Stimulated activated naive CD4-positive, alpha-beta T cell treated with Interleukin-2 at 50 U/mL for 16 hours (primary cell): Measurements from ENCODE around the gene ITIH4.

Source experiments
- DNase-seq: peaks from one replicate; lab custom pipeline; 2025; lab: John Stamatoyannopoulos, UW

The ITIH4 gene

DNA sequence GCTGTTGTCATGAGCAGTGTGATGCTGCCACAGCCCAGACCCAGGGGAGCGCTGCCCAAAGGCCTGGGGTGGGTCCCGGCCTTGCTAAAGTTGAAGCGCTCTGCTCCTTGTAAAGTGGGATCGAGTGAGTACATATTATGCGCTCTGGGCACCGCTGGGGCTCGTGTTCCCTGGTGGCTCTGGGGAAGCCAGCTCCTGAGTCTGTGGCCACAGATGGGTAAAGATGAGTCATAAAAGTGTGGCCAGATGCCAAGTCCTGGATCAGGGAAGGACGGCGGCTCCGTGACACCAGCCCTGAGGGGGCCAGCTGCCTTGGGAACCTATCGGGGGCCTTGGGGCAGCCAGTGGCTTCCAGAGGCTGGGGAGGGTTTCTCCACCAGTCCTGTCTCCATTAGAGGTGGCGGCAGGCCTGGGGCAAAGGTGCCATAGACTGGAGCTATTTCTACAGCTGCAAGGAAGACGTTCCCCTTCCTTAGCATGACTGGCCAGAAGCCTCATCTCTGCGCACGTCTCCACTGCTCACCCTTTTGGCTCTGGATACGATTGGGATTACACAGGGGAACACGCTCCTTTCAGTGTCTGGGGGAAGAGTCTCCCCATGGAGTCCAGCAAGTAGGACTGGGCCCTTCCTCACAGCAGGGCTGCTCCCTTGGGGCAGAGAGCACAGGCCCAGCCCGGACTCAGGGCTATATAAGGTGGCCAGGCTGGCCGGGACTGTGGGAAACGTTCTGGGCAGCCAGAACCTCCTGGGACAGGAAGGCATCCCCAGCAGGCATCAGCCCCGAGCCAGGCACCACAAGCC, 1.2 kb upstream of the ITIH4 start:
- no peak for DNase-seq

DNA sequence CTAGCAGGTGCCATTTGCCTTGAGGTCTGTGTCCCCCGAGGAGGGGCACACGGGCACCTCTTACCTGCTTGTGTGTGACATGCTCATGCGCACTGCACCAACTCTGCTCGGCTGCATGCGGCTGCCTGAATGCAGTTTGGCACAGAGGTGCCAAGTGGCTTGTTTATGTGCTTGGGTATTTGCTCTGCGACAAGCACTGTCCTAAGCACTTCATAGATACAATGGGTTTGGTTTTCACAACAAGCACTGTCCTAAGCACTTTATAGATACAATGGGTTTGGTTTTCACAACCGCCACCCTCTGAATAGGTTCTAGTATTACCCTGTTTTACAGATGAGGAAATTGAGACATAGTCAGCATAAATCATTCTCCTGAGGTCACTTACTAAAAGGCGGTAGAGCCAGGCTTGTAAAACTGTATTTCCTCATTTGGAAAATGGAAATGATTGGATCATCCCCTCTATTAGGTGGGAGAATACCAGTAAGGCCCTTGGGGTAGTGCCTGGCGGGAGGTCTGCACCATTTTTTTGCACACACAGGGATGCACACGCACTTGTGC, 487 bp downstream of the ITIH4 start:
- no peak for DNase-seq

DNA sequence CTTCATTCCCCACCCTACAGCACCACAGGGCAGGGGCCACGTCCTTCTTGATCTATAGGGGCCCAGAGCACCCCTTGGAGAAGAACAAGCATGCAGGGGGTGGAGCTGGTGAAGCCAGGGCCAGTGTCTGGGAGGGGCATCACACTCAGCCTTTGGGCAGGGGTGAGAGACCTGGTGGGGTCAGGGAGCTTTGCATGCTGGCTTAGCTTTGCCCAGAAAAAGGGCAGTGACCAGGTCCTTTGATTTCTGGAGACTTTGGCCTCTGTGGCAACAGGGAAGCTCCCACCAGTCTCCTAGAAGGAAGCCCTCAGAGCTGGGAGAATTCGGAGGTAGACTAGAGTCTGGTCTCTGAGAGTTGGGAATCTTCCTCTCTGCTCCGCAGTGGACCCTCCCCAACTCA, 990 bp downstream of the ITIH4 start:
- no peak for DNase-seq

DNA sequence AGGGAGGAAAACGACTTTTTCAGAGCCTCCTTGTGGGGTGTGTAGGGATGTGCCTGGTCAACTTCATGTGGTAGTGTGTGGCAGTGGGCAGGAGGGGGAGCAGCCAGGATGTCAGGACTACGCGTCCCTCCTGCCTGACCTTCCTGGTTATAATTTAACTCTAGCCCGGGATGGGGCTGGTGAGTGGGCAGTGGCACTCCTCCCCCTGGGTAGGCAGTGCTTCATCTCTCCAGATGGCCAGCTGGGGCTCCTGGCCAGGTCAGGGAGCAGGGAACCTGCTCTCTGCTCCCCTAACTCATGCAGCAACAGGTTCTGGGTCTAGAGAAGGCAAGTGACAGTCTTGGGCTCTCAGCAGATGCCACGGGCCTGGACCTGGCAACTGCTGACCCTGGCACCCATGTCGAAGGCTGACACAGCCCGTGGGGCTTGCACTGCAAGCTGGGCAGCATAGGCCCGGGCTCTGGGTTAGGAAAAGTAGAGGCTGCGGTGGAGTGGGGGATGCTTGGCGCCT, 2.6 kb downstream of the ITIH4 start:
- DNase-seq = no peak

DNA sequence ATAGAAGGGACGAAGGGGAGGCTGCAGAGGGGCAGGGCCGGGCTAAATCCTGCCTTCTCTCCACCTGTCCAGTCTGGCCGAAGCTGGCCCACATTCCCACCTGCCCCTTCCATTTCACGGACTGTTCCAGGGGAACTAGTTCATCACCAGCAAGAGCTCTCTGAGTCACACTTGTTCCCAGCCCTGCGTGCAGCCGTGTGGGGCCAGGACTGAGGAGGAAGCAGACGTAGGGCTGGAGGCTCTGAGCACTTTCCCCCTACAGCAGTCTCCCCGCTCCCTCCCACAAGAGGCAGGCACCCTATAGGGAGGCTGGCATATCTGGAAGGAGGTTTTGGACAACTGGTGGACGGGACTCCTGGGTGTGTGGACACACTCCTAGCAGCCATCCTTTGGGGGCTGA, 3.0 kb downstream of the ITIH4 start:
- no peak for DNase-seq

DNA sequence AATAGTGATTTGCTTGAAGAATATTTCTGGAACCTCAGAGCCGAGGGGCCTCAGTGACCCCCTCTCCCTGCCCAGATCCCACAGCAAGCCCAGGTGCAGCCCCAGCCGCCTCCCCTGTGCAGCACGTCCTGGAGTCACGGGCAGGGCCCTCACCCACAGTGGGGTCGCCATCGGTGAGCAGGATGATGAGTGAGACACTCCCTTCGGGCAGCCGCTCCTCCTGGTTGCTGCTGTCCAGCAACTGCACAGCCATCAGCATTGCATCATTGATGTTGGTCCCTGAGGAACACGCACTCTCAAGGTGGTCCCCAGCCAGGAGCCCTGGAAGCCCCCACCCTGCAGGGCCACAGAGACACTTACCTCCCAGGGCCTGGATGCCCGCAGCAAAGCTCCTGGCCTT, 6.4 kb downstream of the ITIH4 start:
- no peak for DNase-seq

DNA sequence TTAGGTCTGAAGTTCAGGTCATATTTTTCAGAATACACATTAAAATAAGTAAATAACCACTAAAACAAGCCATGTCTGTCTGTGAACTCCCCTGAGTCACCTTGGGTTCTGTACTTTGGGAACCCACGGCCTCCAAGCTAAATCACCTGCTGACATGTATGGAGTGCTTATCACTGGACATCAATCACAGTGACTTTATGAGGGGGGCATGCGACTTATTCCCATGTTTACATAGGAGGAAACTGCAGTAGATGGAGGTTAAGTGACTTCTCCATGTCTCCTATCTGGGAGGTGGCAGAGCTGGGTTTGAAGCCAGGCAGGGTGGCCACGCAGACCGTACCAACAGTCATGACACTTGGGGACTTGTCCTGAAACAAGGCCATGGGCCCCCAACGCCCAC, 8.1 kb downstream of the ITIH4 start:
- no peak for DNase-seq

DNA sequence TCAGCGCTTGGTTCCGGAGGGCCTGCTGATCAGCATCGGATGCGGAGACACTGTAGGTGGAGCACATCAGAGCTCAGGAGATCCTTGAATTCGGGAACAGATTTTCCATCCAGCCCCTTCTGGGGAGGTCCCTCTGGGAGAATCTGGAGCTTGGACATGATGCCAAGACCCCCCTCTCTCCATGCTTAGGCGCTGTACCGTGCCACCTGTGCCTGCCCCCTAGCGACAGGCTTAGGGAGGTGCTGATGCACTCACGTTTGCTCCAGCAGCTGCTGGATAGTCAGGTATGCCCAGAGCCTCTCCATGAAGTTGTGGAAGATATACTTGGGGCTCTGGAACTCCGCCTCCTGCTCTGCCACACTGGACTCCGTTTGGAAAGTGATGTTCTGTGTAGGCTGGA, 9.7 kb downstream of the ITIH4 start:
- DNase-seq = no peak

DNA sequence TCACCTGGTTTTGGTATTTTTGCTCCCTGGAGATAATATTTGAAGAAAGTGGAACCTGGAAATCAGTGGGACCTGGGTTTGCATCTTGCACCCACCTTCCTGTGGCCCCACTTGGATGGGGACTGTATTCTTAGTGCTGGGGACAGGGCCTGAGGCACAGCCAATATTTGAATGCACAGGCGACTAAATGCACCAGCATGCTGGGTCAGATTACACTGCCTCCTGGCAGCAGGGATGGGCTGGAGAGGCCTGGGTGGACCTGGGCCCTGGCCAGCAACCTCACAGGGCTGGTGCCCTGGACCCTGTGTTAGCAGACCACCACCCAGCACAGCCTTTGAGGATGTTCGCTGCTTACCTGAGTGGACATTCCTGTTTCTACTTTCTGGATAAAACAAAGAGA, 10.5 kb downstream of the ITIH4 start:
- no peak for DNase-seq

DNA sequence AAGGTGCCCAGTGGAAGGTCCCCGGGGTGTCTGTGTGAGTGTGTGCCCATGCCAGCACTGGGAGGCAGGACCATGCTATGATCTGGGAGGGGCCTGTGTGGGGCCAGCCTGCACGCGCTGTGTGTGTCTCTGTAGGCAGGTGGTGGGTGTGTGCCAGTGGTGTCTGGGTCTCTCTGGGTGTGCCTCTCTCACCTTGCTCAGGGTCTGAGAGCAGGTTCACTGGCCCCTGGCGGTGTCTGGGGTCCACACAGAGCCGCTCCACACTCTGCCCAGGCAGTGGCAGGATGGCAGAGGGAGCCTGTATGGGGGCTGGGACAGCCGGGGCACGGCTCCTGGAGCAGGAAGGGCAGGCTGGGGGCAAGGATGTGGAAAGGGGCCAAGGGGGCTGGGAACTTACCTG, 12.6 kb downstream of the ITIH4 start:
- no peak for DNase-seq

DNA sequence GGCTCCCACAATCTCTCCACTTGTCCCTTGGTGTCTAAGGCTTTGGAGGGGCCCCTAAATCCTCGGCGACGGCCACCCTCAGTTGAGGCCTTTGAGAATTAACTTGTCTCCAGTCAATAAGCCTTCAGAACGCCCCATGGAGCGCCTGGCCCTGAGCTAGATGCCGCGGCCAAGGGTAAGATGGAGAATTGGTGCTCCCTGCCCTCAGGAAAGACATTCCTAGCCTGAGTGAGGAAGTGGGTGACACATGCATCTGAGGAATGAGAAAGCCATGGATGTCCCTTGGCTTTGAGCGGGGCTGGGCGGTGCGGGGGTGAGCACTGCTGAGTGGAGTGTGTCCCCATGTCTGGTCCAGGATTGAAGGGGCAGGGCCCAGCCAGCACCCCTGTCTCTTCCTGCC, 13.3 kb downstream of the ITIH4 start:
- no peak for DNase-seq

DNA sequence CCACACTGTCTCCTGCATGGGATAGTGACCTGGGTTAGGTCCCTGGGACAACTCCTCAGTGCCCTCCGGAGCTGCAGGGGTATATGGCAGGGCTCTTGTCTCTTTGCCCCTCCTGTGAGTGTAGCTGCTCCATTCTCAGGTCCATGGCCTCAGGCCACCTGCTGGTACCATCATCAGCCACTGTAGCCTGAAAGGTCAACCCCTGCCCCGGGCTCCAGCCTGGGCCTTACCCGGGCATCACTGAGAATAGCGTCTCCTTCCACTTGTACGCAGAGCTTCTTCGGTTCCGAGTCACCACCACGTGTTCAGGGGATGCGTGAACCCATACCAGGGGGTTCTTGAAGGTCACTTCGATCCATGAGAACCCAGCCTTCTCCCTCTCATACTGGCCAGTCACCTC, 13.8 kb downstream of the ITIH4 start:
- no peak for DNase-seq

DNA sequence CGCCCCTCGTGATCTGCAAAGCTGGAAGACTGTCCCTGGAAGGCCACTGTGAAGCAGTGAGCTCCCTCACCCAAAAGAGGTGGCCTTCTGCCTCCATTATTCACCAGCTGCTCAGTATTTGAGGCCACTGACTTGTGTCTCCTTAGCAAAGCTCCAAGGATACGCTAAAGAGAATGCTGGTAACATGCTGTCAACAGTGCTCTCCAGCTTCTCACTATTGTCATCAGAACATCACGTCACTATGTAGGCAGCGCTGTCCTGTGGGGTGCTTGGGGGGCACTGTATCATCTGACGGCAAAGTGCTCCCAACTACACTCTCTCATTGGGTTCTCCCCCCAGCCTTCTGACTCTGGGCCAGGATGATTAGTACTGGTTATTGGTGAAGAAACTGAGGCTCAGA, 14.3 kb downstream of the ITIH4 start:
- DNase-seq = no peak

DNA sequence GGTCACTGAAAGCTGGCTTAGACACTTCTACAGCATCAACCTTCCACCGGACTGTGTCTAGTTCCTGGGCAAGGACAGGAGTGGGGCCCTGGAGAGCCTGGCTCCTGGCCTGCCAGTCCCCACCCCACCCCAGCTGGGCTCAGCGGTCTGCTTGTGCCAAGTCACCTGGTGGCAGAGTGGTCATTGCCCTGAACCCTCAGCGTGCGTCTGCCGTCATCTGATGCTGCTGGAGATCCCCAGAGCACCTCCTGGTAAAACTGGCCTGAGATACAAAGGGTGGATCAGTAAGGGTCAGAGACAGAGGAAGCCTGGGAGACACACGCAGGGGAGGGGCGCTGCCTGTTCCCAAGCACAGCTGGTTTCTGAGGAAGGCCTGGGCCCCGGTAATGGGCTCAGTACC, 16.7 kb downstream of the ITIH4 start:
- DNase-seq = no peak

DNA sequence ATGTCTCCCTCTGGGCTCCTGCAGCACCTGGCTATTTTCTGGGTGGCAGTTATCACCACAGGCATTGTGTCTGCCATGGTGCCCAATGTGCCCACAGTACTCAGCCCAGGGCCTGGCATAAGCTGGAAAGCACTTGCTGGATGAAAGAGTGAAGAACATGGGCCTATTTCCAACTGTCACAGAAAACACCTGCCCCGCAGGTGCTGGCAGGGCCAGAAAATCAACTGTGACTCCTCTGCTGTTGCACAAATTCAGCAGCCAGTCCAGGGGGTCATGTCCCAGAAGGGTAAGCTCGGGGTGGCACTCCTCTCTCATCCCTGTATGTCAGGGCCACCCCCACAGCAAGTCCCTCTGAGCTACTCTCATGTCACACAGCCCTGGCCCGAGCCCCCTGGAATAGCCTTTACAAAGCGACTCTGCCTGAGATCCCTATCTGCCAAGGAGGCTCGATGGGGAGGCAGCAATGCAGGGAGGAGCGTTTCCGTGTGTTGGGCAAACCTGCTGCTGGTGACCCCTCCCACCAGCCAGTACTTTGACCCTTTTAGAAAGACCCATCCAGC, 18.9 kb downstream of the ITIH4 start:
- no peak for DNase-seq

DNA sequence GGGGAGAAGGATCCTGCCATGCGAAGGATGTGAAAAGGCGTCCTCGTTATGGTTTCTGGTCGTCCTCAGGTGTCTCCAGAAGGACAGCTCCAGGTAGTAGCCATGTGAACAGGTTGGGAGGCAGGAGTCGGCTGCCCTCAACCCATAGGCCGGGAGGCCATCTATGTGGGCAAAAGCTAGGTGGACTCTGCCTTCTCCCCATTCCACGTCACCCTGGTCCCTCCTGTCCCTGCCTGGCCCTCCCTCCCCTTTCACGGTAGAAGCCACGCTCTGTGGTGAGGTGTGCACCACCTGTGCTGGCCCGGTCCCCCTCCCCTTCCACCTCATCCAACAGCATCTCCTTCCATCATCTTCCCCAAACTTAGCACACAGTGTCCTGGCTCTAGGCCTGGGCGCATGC, 19.5 kb downstream of the ITIH4 start:
- DNase-seq = no peak

DNA sequence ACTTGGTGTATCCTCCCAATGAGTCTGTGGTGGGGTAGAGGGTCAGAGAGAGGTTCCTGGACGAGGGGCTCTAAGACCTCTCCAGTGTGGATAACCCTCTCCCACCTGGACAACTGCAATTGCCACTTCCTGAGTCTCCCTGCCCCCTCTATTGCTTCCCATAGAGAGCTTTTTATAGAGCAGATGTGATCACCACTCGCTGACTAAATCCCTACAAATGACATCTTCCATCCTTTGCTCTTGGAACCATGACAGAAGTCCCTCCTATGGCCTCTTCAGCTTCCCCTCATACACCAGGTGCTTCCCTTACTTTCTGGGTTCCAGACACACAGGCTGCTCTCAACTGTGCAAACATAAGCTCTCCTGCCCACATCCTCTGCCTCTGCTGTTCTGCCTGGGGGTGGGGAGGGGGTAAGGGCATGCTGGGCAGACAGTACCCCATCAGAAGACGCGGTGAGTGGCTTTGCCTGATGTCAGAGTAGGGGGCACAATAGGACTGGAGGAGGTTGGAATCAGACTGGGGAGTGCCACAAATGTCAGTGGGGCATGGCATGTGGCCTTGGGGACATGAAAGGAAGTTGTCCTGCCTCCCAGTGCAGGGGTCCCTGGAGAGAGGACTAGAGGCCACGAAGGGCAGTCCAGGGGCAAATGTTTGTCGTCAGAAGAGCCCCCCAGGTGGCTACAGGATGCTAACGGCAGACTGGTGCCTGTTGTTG, 20.7 kb downstream of the ITIH4 start:
- no peak for DNase-seq

DNA sequence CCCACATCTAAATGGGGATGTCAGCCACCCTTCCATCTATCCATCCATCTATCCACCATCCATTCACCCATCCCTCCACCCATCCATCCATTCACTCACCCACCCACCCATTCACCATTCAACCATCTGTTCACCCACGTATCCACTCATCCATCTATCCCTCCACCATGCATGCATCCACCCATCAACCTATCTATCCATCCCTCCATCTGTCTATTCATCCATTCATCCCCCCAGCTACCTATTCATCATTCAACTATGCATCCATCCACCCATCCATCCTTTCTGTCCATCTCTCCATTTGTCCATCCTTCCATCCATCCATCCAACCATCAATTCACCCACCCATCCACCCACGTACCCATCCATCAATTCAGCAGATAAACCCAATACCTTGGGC, 21.3 kb downstream of the ITIH4 start:
- DNase-seq = no peak

DNA sequence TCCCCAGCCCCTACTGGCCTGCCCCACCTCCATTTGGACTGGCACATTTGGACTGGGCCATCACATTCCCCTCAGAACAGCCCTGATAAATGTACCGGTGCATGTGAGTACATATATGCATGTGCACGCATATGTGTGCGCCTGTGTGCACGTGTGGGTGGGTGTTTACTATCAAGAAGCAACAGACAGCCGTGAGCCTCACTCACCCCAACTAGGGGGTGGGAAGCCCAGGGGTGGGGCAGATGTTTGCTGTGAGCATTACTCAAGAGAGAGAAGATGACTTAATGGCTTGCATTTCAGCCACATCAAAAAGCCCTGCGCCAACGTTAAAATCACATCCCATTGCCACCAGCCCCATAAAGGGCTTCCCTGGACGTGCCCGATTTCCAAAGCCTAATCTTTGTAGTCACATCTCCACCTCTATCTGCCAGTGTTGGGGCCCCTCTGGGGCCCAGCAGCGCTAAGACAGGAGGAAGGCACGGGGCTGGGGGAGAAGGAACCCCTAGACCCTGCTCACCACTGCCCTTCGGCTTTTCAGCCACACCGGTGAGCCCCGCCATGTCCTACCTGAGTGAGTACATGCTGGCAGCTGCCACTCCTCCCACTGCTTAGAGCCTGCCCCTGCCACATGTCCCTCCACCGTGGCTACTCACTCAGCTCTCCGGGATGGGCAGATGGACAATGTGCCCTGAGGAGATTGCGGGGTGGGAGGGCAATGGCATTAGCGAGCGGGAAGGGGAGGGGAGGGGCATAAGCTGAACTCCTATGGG, 25.0 kb downstream of the ITIH4 start:
- no peak for DNase-seq

DNA sequence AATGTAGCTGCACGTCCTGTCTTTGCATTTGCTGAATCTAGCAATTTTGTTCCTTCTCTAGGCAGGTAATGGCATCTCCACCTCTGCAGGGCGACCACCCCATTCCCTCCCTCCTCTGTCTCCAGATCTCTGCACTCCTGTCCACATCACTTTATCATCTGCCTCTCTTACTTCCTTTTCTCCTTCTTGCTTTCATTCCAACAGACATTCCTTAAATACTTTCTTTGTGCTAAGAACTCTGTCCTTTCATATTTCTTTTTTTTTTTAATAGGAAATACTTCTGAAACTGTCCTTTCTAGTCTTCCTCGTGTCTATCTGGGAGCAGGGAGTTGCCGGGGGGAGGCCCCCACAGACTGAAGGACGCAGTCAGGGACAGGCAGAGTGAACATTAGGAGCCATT, 28.6 kb downstream of the ITIH4 start:
- no peak for DNase-seq

DNA sequence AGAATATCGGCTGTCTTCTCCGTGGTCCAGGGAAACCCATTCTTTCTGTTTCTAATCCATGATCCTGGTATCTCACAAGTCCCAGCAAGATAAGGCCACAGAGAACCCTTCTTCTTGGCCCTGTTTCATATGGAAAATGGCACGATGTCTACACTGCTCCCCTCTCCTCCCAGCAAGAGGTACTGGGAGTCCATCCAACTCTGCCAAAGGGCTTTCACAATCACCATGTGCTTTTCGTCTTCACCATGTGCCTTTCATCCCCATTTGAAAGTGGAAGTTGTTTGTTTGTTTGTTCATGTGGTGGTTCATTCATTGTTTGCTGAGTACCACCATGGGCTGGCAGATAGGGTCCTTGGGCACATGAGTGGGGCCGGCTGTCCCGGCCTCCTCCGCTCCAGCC, 30.4 kb downstream of the ITIH4 start:
- no peak for DNase-seq

DNA sequence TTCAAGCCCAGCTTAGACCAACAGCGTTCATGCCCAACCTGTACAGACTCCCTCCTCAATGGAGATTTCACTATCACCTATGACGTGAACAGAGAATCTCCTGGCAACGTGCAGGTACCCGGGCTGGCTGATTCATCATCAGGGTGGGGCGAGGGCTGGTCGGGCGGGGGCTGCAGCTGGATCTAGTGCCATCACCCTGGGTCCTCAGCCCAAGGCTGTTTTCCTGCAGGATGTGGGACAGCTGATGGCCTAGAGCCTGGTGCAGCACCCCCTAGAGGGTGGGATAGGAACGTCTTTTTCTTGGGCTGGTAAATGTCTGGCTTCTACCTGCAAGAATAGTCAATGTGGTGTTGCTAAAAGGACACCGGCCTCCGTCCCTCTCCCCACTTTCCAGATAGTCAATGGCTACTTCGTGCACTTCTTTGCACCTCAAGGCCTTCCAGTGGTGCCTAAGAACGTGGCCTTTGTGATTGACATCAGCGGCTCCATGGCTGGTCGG, 31.4 kb downstream of the ITIH4 start:
- no peak for DNase-seq
